ENCODE results near the gene NRXN3. TPM values are rescaled to one million over a fixed set of nuclear protein-coding genes. Genes with fewer than 3 reads are reported as not detected.

The NRXN3 gene
- total and polyA plus RNA-seq, 2 experiments from 2014 or later: 1.0 to 1.8 TPM

GRCh38 chr14:79708426-79709388 is 1538.5 kb downstream of the NRXN3 start:
- Mint-ChIP-seq H3K36me3 (ENCODE audit: low read depth) (no peaks in the 10 kb centered on the region), H3K4me3 (no peak overlapping the region), H3K9me3 (no peaks in the 10 kb centered on the region), H3K27me3 (ENCODE audit: insufficient read depth, low read depth, poor library complexity) (no peaks in the 10 kb centered on the region), H3K4me1 (peaks cover 3% of the 10 kb centered on the region; the same call in 1 of the 3 replicates), H3K27ac (no peak overlapping the region)
- Histone ChIP-seq H3K4me2 (no peak overlapping the region), H3K27ac (ENCODE audit: low read depth) (no peak overlapping the region), H3K79me2 (replicated peaks; ENCODE audit: insufficient read depth) (no peaks in the 10 kb centered on the region), H3K4me3 (no peak overlapping the region), H3F3A (replicated peaks; ENCODE audit: low read depth) (no peaks in the 10 kb centered on the region), H3K4me1 (ENCODE audit: insufficient read depth) (no peaks in the 10 kb centered on the region), H2AFZ (no peak overlapping the region), H4K20me1 (replicated peaks; ENCODE audit: insufficient read depth) (no peaks in the 10 kb centered on the region), H3K9me2 (ENCODE audit: insufficient read depth) (no peaks in the 10 kb centered on the region), H3K27me3 (ENCODE audit: insufficient read depth) (no peaks in the 10 kb centered on the region), H3K36me3 (ENCODE audit: insufficient read depth) (no peaks in the 10 kb centered on the region; the same call in 1 of the 2 replicates)
- TF ChIP-seq ETS1 (IDR thresholded peaks at IDR 0.05) (no peak), ZNF114 (CRISPR knock-in tag; IDR thresholded peaks at IDR 0.05) (no peak), EZH2phosphoT487 (IDR thresholded peaks at IDR 0.05; ENCODE audit: unreplicated experiment) (no peak), ZNF331 (CRISPR knock-in tag; IDR thresholded peaks at IDR 0.05; ENCODE audit: low read depth) (no peak), CREB1 (CRISPR knock-in tag; IDR thresholded peaks at IDR 0.05; ENCODE audit: low read depth) (no peak), POLR2AphosphoS5 (IDR thresholded peaks at IDR 0.05; ENCODE audit: low read depth) (no peak), CTCF (conservative IDR thresholded peaks at IDR 0.05; ENCODE audit: low read depth in 2 of 2) (no peak), JUNB (IDR thresholded peaks at IDR 0.05; ENCODE audit: unreplicated experiment) (no peak), EZH2 (IDR thresholded peaks at IDR 0.05; ENCODE audit: low read depth, unreplicated experiment) (no peak), NANOG (IDR thresholded peaks at IDR 0.05; ENCODE audit: borderline replicate concordance) (no peak), STAT1 (IDR thresholded peaks at IDR 0.05; ENCODE audit: unreplicated experiment) (no peak)
- TF ChIP-seq, protein P1, sequence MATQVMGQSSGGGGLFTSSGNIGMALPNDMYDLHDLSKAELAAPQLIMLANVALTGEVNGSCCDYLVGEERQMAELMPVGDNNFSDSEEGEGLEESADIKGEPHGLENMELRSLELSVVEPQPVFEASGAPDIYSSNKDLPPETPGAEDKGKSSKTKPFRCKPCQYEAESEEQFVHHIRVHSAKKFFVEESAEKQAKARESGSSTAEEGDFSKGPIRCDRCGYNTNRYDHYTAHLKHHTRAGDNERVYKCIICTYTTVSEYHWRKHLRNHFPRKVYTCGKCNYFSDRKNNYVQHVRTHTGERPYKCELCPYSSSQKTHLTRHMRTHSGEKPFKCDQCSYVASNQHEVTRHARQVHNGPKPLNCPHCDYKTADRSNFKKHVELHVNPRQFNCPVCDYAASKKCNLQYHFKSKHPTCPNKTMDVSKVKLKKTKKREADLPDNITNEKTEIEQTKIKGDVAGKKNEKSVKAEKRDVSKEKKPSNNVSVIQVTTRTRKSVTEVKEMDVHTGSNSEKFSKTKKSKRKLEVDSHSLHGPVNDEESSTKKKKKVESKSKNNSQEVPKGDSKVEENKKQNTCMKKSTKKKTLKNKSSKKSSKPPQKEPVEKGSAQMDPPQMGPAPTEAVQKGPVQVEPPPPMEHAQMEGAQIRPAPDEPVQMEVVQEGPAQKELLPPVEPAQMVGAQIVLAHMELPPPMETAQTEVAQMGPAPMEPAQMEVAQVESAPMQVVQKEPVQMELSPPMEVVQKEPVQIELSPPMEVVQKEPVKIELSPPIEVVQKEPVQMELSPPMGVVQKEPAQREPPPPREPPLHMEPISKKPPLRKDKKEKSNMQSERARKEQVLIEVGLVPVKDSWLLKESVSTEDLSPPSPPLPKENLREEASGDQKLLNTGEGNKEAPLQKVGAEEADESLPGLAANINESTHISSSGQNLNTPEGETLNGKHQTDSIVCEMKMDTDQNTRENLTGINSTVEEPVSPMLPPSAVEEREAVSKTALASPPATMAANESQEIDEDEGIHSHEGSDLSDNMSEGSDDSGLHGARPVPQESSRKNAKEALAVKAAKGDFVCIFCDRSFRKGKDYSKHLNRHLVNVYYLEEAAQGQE (IDR thresholded peaks at IDR 0.05; ENCODE audit: unreplicated experiment): no peak
- TF ChIP-seq, protein P2, sequence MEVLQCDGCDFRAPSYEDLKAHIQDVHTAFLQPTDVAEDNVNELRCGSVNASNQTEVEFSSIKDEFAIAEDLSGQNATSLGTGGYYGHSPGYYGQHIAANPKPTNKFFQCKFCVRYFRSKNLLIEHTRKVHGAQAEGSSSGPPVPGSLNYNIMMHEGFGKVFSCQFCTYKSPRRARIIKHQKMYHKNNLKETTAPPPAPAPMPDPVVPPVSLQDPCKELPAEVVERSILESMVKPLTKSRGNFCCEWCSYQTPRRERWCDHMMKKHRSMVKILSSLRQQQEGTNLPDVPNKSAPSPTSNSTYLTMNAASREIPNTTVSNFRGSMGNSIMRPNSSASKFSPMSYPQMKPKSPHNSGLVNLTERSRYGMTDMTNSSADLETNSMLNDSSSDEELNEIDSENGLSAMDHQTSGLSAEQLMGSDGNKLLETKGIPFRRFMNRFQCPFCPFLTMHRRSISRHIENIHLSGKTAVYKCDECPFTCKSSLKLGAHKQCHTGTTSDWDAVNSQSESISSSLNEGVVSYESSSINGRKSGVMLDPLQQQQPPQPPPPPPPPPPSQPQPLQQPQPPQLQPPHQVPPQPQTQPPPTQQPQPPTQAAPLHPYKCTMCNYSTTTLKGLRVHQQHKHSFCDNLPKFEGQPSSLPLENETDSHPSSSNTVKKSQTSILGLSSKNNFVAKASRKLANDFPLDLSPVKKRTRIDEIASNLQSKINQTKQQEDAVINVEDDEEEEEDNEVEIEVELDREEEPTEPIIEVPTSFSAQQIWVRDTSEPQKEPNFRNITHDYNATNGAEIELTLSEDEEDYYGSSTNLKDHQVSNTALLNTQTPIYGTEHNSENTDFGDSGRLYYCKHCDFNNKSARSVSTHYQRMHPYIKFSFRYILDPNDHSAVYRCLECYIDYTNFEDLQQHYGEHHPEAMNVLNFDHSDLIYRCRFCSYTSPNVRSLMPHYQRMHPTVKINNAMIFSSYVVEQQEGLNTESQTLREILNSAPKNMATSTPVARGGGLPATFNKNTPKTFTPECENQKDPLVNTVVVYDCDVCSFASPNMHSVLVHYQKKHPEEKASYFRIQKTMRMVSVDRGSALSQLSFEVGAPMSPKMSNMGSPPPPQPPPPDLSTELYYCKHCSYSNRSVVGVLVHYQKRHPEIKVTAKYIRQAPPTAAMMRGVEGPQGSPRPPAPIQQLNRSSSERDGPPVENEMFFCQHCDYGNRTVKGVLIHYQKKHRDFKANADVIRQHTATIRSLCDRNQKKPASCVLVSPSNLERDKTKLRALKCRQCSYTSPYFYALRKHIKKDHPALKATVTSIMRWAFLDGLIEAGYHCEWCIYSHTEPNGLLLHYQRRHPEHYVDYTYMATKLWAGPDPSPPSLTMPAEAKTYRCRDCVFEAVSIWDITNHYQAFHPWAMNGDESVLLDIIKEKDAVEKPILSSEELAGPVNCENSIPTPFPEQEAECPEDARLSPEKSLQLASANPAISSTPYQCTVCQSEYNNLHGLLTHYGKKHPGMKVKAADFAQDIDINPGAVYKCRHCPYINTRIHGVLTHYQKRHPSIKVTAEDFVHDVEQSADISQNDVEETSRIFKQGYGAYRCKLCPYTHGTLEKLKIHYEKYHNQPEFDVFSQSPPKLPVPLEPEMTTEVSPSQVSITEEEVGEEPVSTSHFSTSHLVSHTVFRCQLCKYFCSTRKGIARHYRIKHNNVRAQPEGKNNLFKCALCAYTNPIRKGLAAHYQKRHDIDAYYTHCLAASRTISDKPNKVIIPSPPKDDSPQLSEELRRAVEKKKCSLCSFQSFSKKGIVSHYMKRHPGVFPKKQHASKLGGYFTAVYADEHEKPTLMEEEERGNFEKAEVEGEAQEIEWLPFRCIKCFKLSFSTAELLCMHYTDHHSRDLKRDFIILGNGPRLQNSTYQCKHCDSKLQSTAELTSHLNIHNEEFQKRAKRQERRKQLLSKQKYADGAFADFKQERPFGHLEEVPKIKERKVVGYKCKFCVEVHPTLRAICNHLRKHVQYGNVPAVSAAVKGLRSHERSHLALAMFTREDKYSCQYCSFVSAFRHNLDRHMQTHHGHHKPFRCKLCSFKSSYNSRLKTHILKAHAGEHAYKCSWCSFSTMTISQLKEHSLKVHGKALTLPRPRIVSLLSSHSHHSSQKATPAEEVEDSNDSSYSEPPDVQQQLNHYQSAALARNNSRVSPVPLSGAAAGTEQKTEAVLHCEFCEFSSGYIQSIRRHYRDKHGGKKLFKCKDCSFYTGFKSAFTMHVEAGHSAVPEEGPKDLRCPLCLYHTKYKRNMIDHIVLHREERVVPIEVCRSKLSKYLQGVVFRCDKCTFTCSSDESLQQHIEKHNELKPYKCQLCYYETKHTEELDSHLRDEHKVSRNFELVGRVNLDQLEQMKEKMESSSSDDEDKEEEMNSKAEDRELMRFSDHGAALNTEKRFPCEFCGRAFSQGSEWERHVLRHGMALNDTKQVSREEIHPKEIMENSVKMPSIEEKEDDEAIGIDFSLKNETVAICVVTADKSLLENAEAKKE (CRISPR knock-in tag; IDR thresholded peaks at IDR 0.05): no peak
- ATAC-seq (no peak), DNase-seq (ENCODE audit: low spot score) (no peak)

All from GM23338 (cell line).